MCF 10A (cell line): ENCODE results near the gene ZBP1. TPM values are rescaled to one million over a fixed set of nuclear protein-coding genes. Genes with fewer than 3 reads are reported as not detected.

Experiments used
- BruUV-seq: library from RNA; stranded (reverse); fragments of 400-500 nt; replicated peaks from 2 replicates; lab custom pipeline; 2021; lab: Mats Ljungman, UMichigan
- CTCF ChIA-PET: fragments of 300-600 bp; sonication (Branson Sonifier 250); formaldehyde crosslinking; extraction: SDS; loops from one replicate; lab custom pipeline; 2021; ENCODE audit warnings: antibody characterized with exemption, inconsistent platforms; lab: Yijun Ruan, JAX
- POLR2A ChIA-PET: fragments of 300-600, 350-650 bp; sonication (Branson Sonifier 250); formaldehyde crosslinking; extraction: SDS; loops from one replicate; lab custom pipeline; 2020; ENCODE audit warnings: antibody characterized with exemption, inconsistent platforms; lab: Yijun Ruan, JAX
- DNase-seq: peaks from one replicate; pipeline ENCODE4 v3.0.0-alpha.2; 2018; ENCODE audit not compliant: unreplicated experiment
- H3K27ac Mint-ChIP-seq: one replicate; pipeline ENCODE4 v1.8.0; 2022; ENCODE audit warnings: mild to moderate bottlenecking, low read depth, mixed read lengths; ENCODE audit not compliant: unreplicated experiment
- H3K27me3 Mint-ChIP-seq: one replicate; pipeline ENCODE4 v1.8.0; 2022; ENCODE audit warnings: mixed read lengths; ENCODE audit not compliant: insufficient read depth, unreplicated experiment
- H3K36me3 Mint-ChIP-seq: one replicate; pipeline ENCODE4 v1.8.0; 2022; ENCODE audit warnings: mild to moderate bottlenecking, moderate library complexity, mixed read lengths; ENCODE audit not compliant: insufficient read depth, unreplicated experiment
- H3K4me1 Mint-ChIP-seq: one replicate; pipeline ENCODE4 v1.8.0; 2022; ENCODE audit warnings: mixed read lengths; ENCODE audit not compliant: insufficient read depth, unreplicated experiment
- H3K4me3 Mint-ChIP-seq: one replicate; pipeline ENCODE4 v1.8.0; 2022; ENCODE audit warnings: mild to moderate bottlenecking, moderate library complexity, mixed read lengths; ENCODE audit not compliant: unreplicated experiment
- H3K9me3 Mint-ChIP-seq: one replicate; pipeline ENCODE4 v1.8.0; 2022; ENCODE audit warnings: mixed read lengths; ENCODE audit not compliant: unreplicated experiment
- CTCF ChIP-seq: fragments of 200-600 bp; IDR thresholded peaks from one replicate; pipeline ENCODE4 v1.8.0; 2022; ENCODE audit warnings: antibody characterized with exemption, mild to moderate bottlenecking; ENCODE audit not compliant: unreplicated experiment
- intact Hi-C: fragments of 100-400 bp; cut with micrococcal nuclease; formaldehyde crosslinking; loops from 2 replicates; pipeline ENCODE4 v1.14.1; 2022
- total RNA-seq: library from RNA; stranded (reverse); gene quantifications from 2 replicates; pipeline ENCODE4 v1.2.3, GENCODE V29; 2022

The ZBP1 gene
- total RNA-seq, 1 experiment from 2014 or later = not detected

- H3K27me3 Mint-ChIP-seq = peaks cover 50% of the 10 kb centered on the region
- CTCF ChIA-PET = interaction anchor here (0.6 to 2.2 kb wide), 4 partner anchors 12 to 635 kb away, joined by 3 to 11 read pairs (median 6); partner anchors contain the start of gene PCK1
Observed at GRCh38 chr20:57573242-57573641, 47.0 kb downstream of the ZBP1 start.

GRCh38 chr20:57571782-57572416, 48.3 kb downstream of the ZBP1 start:
- no peak overlapping the region for H3K4me3 Mint-ChIP-seq
- POLR2A ChIA-PET = no interaction called here

More at GRCh38 chr20:57573242-57573641, 47.0 kb downstream of the ZBP1 start:
- Mint-ChIP-seq H3K27ac (no peak overlapping the region), H3K4me3 (no peak overlapping the region), H3K36me3 (no peaks in the 10 kb centered on the region), H3K9me3 (no peaks in the 10 kb centered on the region), H3K4me1 (no peaks in the 10 kb centered on the region)
- DNase-seq = no peak
- BruUV-seq = no TSS peak
- TF ChIP-seq CTCF = no peak
- POLR2A ChIA-PET = no interaction called here
- intact Hi-C loops = no loop called here

GRCh38 chr20:57570920-57571319, 49.3 kb downstream of the ZBP1 start:
- intact Hi-C loops = no loop called here
- BruUV-seq = no TSS peak
- Mint-ChIP-seq H3K4me1 (no peaks in the 10 kb centered on the region), H3K27ac (no peak overlapping the region), H3K36me3 (no peaks in the 10 kb centered on the region), H3K27me3 (peaks cover 73% of the 10 kb centered on the region), H3K9me3 (no peaks in the 10 kb centered on the region), H3K4me3 (no peak overlapping the region)
- ChIA-PET POLR2A (no interaction called here), CTCF (interaction anchor here (0.9 kb wide), 1 partner anchor 25 kb away, joined by 3 read pairs; no protein-coding TSS in a partner anchor)
- DNase-seq = no peak
- no peak for TF ChIP-seq CTCF

More at GRCh38 chr20:57571782-57572416, 48.3 kb downstream of the ZBP1 start:
- no peak overlapping the region for H3K27ac Mint-ChIP-seq
- H3K4me1 Mint-ChIP-seq = no peaks in the 10 kb centered on the region
- H3K36me3 Mint-ChIP-seq = no peaks in the 10 kb centered on the region
- BruUV-seq = no TSS peak
- TF ChIP-seq CTCF = no peak
- intact Hi-C loops = no loop called here
- H3K9me3 Mint-ChIP-seq = no peaks in the 10 kb centered on the region
- CTCF ChIA-PET = interaction anchor here (0.5 to 2.2 kb wide), 9 partner anchors 10 to 637 kb away, joined by 3 to 11 read pairs (median 3); partner anchors contain the start of gene PCK1
- H3K27me3 Mint-ChIP-seq = peaks cover 63% of the 10 kb centered on the region
- no peak for DNase-seq

- H3K9me3 Mint-ChIP-seq = no peaks in the 10 kb centered on the region
- no peak for DNase-seq
- peaks cover 79% of the 10 kb centered on the region for H3K27me3 Mint-ChIP-seq
- POLR2A ChIA-PET = no interaction called here
- no TSS peak for BruUV-seq
- intact Hi-C loops = no loop called here
- no peak overlapping the region for H3K27ac Mint-ChIP-seq
- CTCF ChIA-PET = interaction anchor here (0.6 to 0.9 kb wide), 5 partner anchors 9 to 625 kb away, joined by 3 to 4 read pairs (median 3); partner anchors contain the start of gene PCK1
- H3K4me3 Mint-ChIP-seq = no peak overlapping the region
- H3K36me3 Mint-ChIP-seq = no peaks in the 10 kb centered on the region
- TF ChIP-seq CTCF = no peak
- H3K4me1 Mint-ChIP-seq = no peaks in the 10 kb centered on the region
Observed at GRCh38 chr20:57570145-57570850, 49.9 kb downstream of the ZBP1 start.
